Testis (tissue), 2 donors: ENCODE measurements around the gene TTC8.

Source experiments
- POLR2A ChIP-seq: fragments of 450-650 bp; IDR thresholded peaks from one replicate; pipeline ENCODE4 v1.6.1; 2017; ENCODE audit warnings: antibody characterized with exemption, mild to moderate bottlenecking, moderate library complexity
- TF ChIP-seq, protein P1 (sequence below), 3 experiments: fragments of 450-650 bp in 2 of 3; fragments of 200-600 bp in 1 of 3; sonication (generic) in 1 of 3; IDR thresholded peaks; one replicate each; pipeline ENCODE4 v1.5.1; 2016 to 2019; ENCODE audit warnings: antibody characterized with exemption in 3 of 3, mild to moderate bottlenecking in 2 of 3, moderate library complexity in 1 of 3

DNA sequence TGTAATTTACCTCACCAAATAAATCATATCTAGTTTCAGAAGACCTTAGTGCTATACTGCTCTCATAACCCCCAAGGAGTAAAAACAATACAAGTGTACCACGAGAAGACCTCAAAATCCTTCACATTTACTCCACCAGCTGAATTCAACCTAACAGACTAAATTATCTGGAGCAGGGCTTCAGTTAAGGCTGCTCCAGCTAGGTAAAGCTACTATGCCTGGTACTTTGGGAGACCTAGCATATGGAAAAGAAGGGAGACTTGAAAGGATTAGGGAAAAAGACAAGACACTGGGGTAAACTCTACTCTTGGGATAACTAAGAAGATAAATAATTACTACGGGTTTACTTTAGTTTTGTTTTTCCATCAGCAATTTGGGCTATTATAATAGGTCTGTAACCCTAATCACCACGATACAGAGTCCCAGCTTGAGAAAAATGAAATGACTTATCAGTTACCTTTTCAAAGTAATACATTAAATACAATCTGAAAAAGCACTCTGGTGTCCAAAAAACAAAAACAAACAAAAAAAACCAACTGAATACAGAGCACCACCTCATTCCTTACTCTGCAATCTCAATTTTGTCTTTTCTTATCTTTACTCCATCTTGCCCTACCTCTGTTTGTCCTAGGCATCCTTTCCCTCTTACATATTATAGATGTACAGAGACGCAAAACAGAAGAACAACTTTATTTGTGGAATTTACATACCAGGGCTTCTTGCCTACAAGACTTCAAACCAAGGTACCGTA is 33.8 kb upstream of the TTC8 start:
- TF ChIP-seq, protein P1, sequence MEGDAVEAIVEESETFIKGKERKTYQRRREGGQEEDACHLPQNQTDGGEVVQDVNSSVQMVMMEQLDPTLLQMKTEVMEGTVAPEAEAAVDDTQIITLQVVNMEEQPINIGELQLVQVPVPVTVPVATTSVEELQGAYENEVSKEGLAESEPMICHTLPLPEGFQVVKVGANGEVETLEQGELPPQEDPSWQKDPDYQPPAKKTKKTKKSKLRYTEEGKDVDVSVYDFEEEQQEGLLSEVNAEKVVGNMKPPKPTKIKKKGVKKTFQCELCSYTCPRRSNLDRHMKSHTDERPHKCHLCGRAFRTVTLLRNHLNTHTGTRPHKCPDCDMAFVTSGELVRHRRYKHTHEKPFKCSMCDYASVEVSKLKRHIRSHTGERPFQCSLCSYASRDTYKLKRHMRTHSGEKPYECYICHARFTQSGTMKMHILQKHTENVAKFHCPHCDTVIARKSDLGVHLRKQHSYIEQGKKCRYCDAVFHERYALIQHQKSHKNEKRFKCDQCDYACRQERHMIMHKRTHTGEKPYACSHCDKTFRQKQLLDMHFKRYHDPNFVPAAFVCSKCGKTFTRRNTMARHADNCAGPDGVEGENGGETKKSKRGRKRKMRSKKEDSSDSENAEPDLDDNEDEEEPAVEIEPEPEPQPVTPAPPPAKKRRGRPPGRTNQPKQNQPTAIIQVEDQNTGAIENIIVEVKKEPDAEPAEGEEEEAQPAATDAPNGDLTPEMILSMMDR (IDR thresholded peaks at IDR 0.05), result no peak
- TF ChIP-seq POLR2A, result no peak
